HL-60 (cell line): ENCODE results near the gene SCAF4.

Experiments used
- DNase-seq, 2 experiments: peaks; one replicate each; pipeline ENCODE4 v3.0.0-alpha.2; 2010 to 2020; ENCODE audit warnings: low read depth in 1 of 2, low spot score in 1 of 2
- H3K27ac ChIP-seq: fragments of 250-450 bp; sonication (Bioruptor Pico); replicated peaks from 2 replicates; pipeline ENCODE4 v1.5.1; 2020; ENCODE audit warnings: mild to moderate bottlenecking, moderate library complexity
- H3K27me3 ChIP-seq: fragments of 250-450 bp; sonication (Bioruptor Pico); 2 replicates; pipeline ENCODE4 v1.5.1; 2021; ENCODE audit warnings: mild to moderate bottlenecking, moderate library complexity; ENCODE audit not compliant: insufficient read depth, poor library complexity, severe bottlenecking
- H3K4me3 ChIP-seq: replicated peaks from 2 replicates; pipeline ENCODE4 v1.5.1; 2011; ENCODE audit warnings: mild to moderate bottlenecking, control low read depth, low read length; ENCODE audit not compliant: insufficient read depth
- CTCF ChIP-seq: IDR thresholded peaks from one replicate; pipeline ENCODE4 v1.5.1; 2011; ENCODE audit warnings: low read length, control low read depth, inconsistent platforms; ENCODE audit not compliant: insufficient read depth
- GABPA ChIP-seq: IDR thresholded peaks from 2 replicates; pipeline ENCODE4 v1.6.1; 2012; ENCODE audit warnings: low read depth
- POLR2AphosphoS5 ChIP-seq: IDR thresholded peaks from 2 replicates; pipeline ENCODE4 v1.6.1; 2012; ENCODE audit warnings: low read depth
- REST ChIP-seq: IDR thresholded peaks from 2 replicates; pipeline ENCODE4 v1.6.1; 2012; ENCODE audit warnings: low read depth; ENCODE audit not compliant: insufficient replicate concordance
- SPI1 ChIP-seq: IDR thresholded peaks from 2 replicates; pipeline ENCODE4 v1.6.1; 2012; ENCODE audit warnings: low read depth, mild to moderate bottlenecking, borderline replicate concordance

The SCAF4 gene

GRCh38 chr21:31720330-31720729, 11.6 kb downstream of the SCAF4 start:
- TF ChIP-seq GABPA, result no peak
- TF ChIP-seq REST, result no peak
- no peak for TF ChIP-seq POLR2AphosphoS5
- DNase-seq, result no peak
- no peak overlapping the region for H3K27ac ChIP-seq

GRCh38 chr21:31716106-31716505, 15.8 kb downstream of the SCAF4 start:
- Histone ChIP-seq H3K27ac (no peak overlapping the region), H3K27me3 (no peaks in the 10 kb centered on the region), H3K4me3 (no peak overlapping the region)
- no peak for TF ChIP-seq SPI1
- TF ChIP-seq REST, result no peak
- TF ChIP-seq CTCF, result no peak
- TF ChIP-seq POLR2AphosphoS5, result no peak
- no peak for TF ChIP-seq GABPA
- DNase-seq, result no peak

More at GRCh38 chr21:31720330-31720729, 11.6 kb downstream of the SCAF4 start:
- Histone ChIP-seq H3K27me3 (no peaks in the 10 kb centered on the region), H3K4me3 (no peak overlapping the region)

- DNase-seq, result no peak
- TF ChIP-seq GABPA (no peak), REST (no peak), SPI1 (no peak), POLR2AphosphoS5 (no peak), CTCF (no peak)
- no peaks in the 10 kb centered on the region for H3K27me3 ChIP-seq
- H3K27ac ChIP-seq, result no peak overlapping the region
- H3K4me3 ChIP-seq, result no peak overlapping the region
Measured at GRCh38 chr21:31714741-31715365, 17.1 kb downstream of the SCAF4 start.
